ENCODE data around the gene PEX11B. TPM values are rescaled to one million over a fixed set of nuclear protein-coding genes. Genes with fewer than 3 reads are reported as not detected.

PEX11B gene
- 22.0 and 24.6 TPM in 2 replicates for total RNA-seq

GRCh38 chr1:145918144-145918991, at the start of gene PEX11B:
PEX11B (minus strand) TSS chr1:145918717; CDS start chr1:145918688, 29 bp downstream.

DNA sequence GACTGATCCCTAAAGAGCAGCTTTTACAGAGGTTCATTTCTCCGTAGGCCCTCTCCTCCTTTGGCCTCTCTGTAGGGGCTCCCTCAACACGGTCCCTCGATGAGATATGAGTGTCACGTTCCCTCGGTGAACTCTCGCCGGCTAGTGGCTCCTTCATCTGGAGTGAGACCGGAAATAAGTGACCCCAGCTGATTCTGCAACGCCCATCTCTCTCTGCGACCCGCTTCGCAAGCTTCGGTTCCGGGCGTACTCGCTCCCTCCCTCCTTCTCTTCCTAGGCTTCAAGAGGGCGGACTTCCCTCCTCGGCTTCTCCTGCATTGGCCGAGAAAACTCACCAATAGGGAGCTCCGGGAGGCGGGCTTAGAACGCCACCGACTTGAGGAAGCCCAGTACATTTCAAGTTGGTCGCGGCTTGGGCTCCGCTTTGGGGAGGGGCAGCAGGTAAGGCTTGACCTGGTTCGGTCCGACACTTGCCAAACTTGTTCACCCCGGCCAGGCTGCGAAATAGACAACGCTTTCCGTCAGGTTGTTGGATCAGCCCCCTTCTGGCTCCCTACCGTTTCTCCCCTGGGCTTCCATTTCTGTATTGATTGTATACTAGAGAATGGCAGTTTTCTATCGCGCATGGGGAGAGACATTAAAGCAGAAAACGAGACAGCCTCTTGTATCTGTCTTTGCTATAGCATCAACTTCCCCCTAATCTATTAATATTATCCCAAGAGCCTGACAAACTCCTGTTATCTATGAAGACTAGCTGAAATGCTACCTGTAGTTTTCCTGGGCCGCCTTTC, 46.0 kb upstream of the PEX11B start, which contains the start of the genes ANKRD34A and POLR3GL:
Gene ANKRD34A (minus strand): TSS at position 248 of the 791 bp plus-strand sequence. CDS start 2,816 bp downstream, outside the sequence.
Gene POLR3GL (plus strand): TSS at position 363 of the 791 bp plus-strand sequence. CDS start 10,176 bp downstream, outside the sequence.

DNA sequence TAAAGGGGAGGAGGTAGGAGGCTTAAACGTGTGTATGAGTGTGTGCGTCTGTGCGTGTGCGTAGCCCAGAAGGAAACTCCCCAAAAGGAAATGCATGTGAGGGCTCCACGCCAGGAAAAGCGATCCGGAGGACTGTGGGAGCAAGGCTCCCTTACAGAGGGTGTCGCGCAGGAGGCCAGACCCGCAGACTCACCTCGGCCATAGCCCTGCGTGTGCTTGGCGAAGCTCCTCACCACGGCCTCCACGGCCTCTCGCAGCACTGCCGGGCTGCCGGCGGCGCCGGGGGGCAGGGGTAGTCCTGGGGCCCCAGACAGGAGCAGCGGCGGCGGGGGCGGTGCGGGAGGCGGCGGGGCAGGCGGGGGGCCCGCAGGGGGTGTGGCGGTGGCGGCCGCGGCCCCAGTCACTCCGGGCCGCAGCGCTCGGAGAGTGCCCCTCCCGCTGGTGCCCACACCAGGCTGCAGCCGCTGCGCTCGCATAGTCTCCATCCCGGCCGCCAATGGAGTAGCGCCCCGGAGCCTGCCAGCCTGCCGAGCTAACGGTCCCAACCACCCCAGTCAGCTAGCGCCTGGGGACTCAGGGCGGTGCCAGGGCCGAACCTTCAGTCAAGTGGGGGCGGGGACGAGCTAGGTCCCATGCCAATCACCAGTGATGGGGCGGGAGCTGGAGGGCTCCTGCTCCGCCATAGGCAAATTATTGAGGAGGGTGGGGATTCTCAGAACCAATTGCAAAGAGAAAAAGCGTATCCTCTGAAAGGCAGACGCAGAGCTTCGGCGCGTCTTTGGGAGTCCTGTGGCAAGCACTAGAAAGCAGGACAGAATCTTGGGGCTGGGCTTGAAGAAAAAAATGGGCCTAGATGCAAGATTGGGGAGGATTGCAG, 39.2 kb upstream of the PEX11B start, which contains the start of gene LIX1L:
Gene LIX1L (minus strand): TSS at position 575 of the 877 bp plus-strand sequence. CDS start 90 bp downstream, at position 485.

GRCh38 chr1:145927063-145927886, 8.8 kb upstream of the PEX11B start, which contains the start of gene RBM8A:
RBM8A (minus strand) TSS chr1:145927484; CDS start chr1:145927426, 58 bp downstream.

GRCh38 chr1:145885738-145886287, 32.7 kb downstream of the PEX11B start, which contains the start of gene ANKRD35:
ANKRD35 (minus strand) TSS chr1:145885866; CDS start chr1:145885758, 108 bp downstream.

Other genes starting within 250 kb of the PEX11B start
- gene PDZK1, start 211.3 kb downstream of the PEX11B start, total RNA-seq: not detected in 2 replicates
- gene CD160, start 199.2 kb downstream of the PEX11B start, total RNA-seq: not detected in 2 replicates
- 15.6 and 16.7 TPM in 2 replicates for gene RNF115, start 94.6 kb downstream of the PEX11B start, total RNA-seq
- 31.8 and 33.6 TPM in 2 replicates for gene POLR3C, start 94.5 kb downstream of the PEX11B start, total RNA-seq
- 4.1 and 5.9 TPM in 2 replicates for gene NUDT17, start 73.1 kb downstream of the PEX11B start, total RNA-seq
- gene PIAS3, start 59.6 kb downstream of the PEX11B start, total RNA-seq: 19.3 and 21.2 TPM in 2 replicates
- 1.0 and 1.3 TPM in 2 replicates for gene ANKRD35, start 32.9 kb downstream of the PEX11B start, total RNA-seq
- 10.0 and 10.2 TPM in 2 replicates for gene ITGA10, start 8.7 kb downstream of the PEX11B start, total RNA-seq
- 198 and 213 TPM in 2 replicates for gene RBM8A, start 8.8 kb upstream of the PEX11B start, total RNA-seq
- 41.1 and 45.0 TPM in 2 replicates for gene LIX1L, start 39.3 kb upstream of the PEX11B start, total RNA-seq
- gene ANKRD34A, start 45.9 kb upstream of the PEX11B start, total RNA-seq: 0.05 and 0.07 TPM in 2 replicates
- 15.9 and 20.9 TPM in 2 replicates for gene POLR3GL, start 46.0 kb upstream of the PEX11B start, total RNA-seq
- gene TXNIP, start 77.9 kb upstream of the PEX11B start, total RNA-seq: 29.6 and 30.1 TPM in 2 replicates
- not detected in 2 replicates for gene HJV, start 103.0 kb upstream of the PEX11B start, total RNA-seq
- gene NBPF10, start 226.1 kb upstream of the PEX11B start, total RNA-seq: under 0.01 and 0.13 TPM in 2 replicates

All from mammary microvascular endothelial cell (primary cell).